GM19035 (cell line): ENCODE data around the gene TREX2.

Source experiments
- ATAC-seq: cut with Tn5 transposase; IDR thresholded peaks from one replicate; pipeline ENCODE4 v1.9.1; 2021; ENCODE audit not compliant: unreplicated experiment

The TREX2 gene

GRCh38 chrX:153445856-153446635 lies at the start of gene TREX2:
TREX2 (minus strand) TSS chrX:153446056; CDS start chrX:153445430, 626 bp downstream.
- no peak for ATAC-seq

GRCh38 chrX:153495362-153495751 lies 49.5 kb upstream of the TREX2 start:
- ATAC-seq = no peak

- no peak for ATAC-seq
Observed at GRCh38 chrX:153494541-153495361, 48.9 kb upstream of the TREX2 start, which contains the start of gene BGN. BGN (plus strand) TSS chrX:153494980; CDS start chrX:153504632, 9,652 bp downstream.

GRCh38 chrX:153494061-153494460 lies 48.2 kb upstream of the TREX2 start:
- ATAC-seq = no peak

- no peak for ATAC-seq
Observed at GRCh38 chrX:153493085-153493484, 47.2 kb upstream of the TREX2 start.

- no peak for ATAC-seq
Observed at GRCh38 chrX:153492543-153492942, 46.7 kb upstream of the TREX2 start.

GRCh38 chrX:153491918-153492317 lies 46.1 kb upstream of the TREX2 start:
- no peak for ATAC-seq

GRCh38 chrX:153491351-153491914 lies 45.6 kb upstream of the TREX2 start:
- no peak for ATAC-seq

- ATAC-seq = no peak
Observed at GRCh38 chrX:153490217-153490930, 44.5 kb upstream of the TREX2 start.

- no peak for ATAC-seq
Observed at GRCh38 chrX:153488231-153488914, 42.5 kb upstream of the TREX2 start.

GRCh38 chrX:153487590-153488071 lies 41.8 kb upstream of the TREX2 start:
- ATAC-seq = no peak

- no peak for ATAC-seq
Observed at GRCh38 chrX:153486171-153486570, 40.3 kb upstream of the TREX2 start.

- ATAC-seq = no peak
Observed at GRCh38 chrX:153485396-153486080, 39.7 kb upstream of the TREX2 start.

- no peak for ATAC-seq
Observed at GRCh38 chrX:153482376-153483015, 36.6 kb upstream of the TREX2 start.

GRCh38 chrX:153481043-153481442 lies 35.2 kb upstream of the TREX2 start:
- no peak for ATAC-seq

GRCh38 chrX:153478746-153479145 lies 32.9 kb upstream of the TREX2 start:
- no peak for ATAC-seq

- no peak for ATAC-seq
Observed at GRCh38 chrX:153477901-153478300, 32.0 kb upstream of the TREX2 start.

- no peak for ATAC-seq
Observed at GRCh38 chrX:153477364-153477857, 31.6 kb upstream of the TREX2 start.
